ENCODE data around the gene KIAA1671.

Gene KIAA1671

DNA sequence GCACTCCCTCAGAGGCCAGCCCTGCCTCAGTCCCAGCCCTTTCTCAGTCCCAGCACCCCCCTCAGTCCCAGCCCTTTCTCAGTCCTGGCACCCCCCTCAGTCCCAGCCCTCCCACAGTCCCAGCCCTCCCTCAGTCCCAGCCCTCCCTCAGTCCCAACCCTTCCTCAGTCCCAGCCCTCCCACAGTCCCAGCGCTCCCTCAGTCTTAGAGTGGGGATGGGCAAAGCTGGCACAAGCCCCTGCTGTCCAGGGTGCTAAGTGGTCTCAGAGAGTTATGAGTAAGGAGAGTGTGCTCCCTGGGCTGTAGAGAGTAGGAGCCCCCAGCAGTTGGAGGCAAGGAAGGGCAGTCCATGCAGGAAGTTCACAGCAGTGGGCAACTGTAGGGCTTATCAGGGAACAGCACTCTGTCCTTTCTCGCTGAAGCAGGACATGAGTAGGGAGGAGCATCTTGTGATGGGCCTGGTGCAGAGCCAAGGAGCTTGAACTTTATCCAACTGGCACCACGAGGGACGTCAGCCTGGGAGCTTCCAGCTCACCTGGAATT lies 195.7 kb downstream of the KIAA1671 start:
- no peak overlapping the region for H2BK120ac ChIP-seq (ENCODE audit: insufficient read depth, low read length, poor library complexity)
- H3K4me1 ChIP-seq (ENCODE audit: control insufficient read depth in 1 of 2, insufficient read depth in 2 of 2, low read length in 2 of 2), result no peaks in the 10 kb centered on the region
- no peak overlapping the region for H2AK5ac ChIP-seq (ENCODE audit: low read length)
- H3K23ac ChIP-seq (ENCODE audit: low read length), result no peak overlapping the region
- H3K27me3 ChIP-seq (ENCODE audit: insufficient read depth, low read length), result no peaks in the 10 kb centered on the region
- H4K8ac ChIP-seq (ENCODE audit: low read depth, low read length), result no peak overlapping the region
- no peak overlapping the region for H3K4ac ChIP-seq (ENCODE audit: low read depth, low read length)
- H2AFZ ChIP-seq (ENCODE audit: insufficient read depth, low read length, poor library complexity), result no peak overlapping the region
- H3K79me1 ChIP-seq (ENCODE audit: low read length), result no peaks in the 10 kb centered on the region
- H2BK12ac ChIP-seq (ENCODE audit: low read length), result no peak overlapping the region
- WGBS (ENCODE audit: extremely low coverage, insufficient coverage, insufficient read length), result no CpG with 5 or more reads among the region's 4 CpGs
- H3K4me2 ChIP-seq (ENCODE audit: low read length), result no peak overlapping the region
- no peak overlapping the region for H4K12ac ChIP-seq (ENCODE audit: low read depth, low read length)
- H3K27ac ChIP-seq (ENCODE audit: low read depth, low read length), result no peak overlapping the region
- no peak overlapping the region for H2BK5ac ChIP-seq (ENCODE audit: low read depth, low read length, poor library complexity)
- H3K4me3 ChIP-seq (ENCODE audit: low read depth, low read length), result no peak overlapping the region
- H3K9ac ChIP-seq (ENCODE audit: low read length), result no peak overlapping the region
- H3K14ac ChIP-seq (ENCODE audit: low read length), result no peak overlapping the region
- DNase-seq, result no peak
- H3K9me3 ChIP-seq (ENCODE audit: insufficient read depth, low read depth, low read length), result no peaks in the 10 kb centered on the region
- H3K36me3 ChIP-seq (ENCODE audit: control insufficient read depth in 1 of 2, insufficient read depth in 2 of 2, low read length in 2 of 2), result no peaks in the 10 kb centered on the region
- H3K79me2 ChIP-seq (ENCODE audit: control insufficient read depth, insufficient read depth, low read length, poor library complexity), result no peaks in the 10 kb centered on the region
- H4K91ac ChIP-seq (ENCODE audit: low read depth, low read length), result no peak overlapping the region
- H3K18ac ChIP-seq (ENCODE audit: low read length), result no peak overlapping the region

DNA sequence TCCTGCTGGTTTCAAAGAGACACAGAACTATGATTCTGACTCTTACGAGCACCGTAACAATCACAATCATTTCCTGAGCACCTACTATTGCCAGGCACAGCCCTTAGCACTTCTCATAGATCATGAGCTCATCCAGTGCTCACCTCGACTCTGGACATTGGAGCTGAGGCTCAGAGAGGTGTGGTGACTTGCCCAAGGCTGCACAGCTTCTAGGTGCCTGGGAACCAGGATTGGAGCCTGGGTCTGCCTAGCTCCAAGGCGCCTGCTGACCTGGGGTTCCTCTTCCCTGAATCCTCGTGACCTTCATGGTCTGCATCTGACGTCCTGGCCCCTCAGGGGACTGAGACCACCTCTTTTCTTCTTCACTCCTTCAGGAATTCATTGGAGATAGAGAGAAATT lies 196.5 kb downstream of the KIAA1671 start:
- Histone ChIP-seq H3K9me3 (ENCODE audit: insufficient read depth, low read depth, low read length) (no peaks in the 10 kb centered on the region), H3K27me3 (ENCODE audit: insufficient read depth, low read length) (no peaks in the 10 kb centered on the region), H2BK5ac (ENCODE audit: low read depth, low read length, poor library complexity) (no peak overlapping the region), H2BK12ac (ENCODE audit: low read length) (no peak overlapping the region), H3K18ac (ENCODE audit: low read length) (no peak overlapping the region), H3K4ac (ENCODE audit: low read depth, low read length) (no peak overlapping the region), H3K23ac (ENCODE audit: low read length) (no peak overlapping the region), H4K8ac (ENCODE audit: low read depth, low read length) (no peak overlapping the region), H3K79me1 (ENCODE audit: low read length) (peaks cover 4% of the 10 kb centered on the region), H3K4me2 (ENCODE audit: low read length) (no peak overlapping the region), H3K14ac (ENCODE audit: low read length) (no peak overlapping the region), H3K36me3 (ENCODE audit: control insufficient read depth in 1 of 2, insufficient read depth in 2 of 2, low read length in 2 of 2) (no peaks in the 10 kb centered on the region), H2BK120ac (ENCODE audit: insufficient read depth, low read length, poor library complexity) (no peak overlapping the region), H3K9ac (ENCODE audit: low read length) (no peak overlapping the region), H2AK5ac (ENCODE audit: low read length) (no peak overlapping the region), H2AFZ (ENCODE audit: insufficient read depth, low read length, poor library complexity) (no peak overlapping the region), H3K79me2 (ENCODE audit: control insufficient read depth, insufficient read depth, low read length, poor library complexity) (no peaks in the 10 kb centered on the region), H3K4me3 (ENCODE audit: low read depth, low read length) (no peak overlapping the region), H4K91ac (ENCODE audit: low read depth, low read length) (no peak overlapping the region), H3K27ac (ENCODE audit: low read depth, low read length) (no peak overlapping the region), H4K12ac (ENCODE audit: low read depth, low read length) (no peak overlapping the region), H3K4me1 (ENCODE audit: control insufficient read depth in 1 of 2, insufficient read depth in 2 of 2, low read length in 2 of 2) (peaks cover 6% of the 10 kb centered on the region in 2 experiments)
- no CpG with 5 or more reads among the region's 6 CpGs for WGBS (ENCODE audit: extremely low coverage, insufficient coverage, insufficient read length)
- no peak for DNase-seq

DNA sequence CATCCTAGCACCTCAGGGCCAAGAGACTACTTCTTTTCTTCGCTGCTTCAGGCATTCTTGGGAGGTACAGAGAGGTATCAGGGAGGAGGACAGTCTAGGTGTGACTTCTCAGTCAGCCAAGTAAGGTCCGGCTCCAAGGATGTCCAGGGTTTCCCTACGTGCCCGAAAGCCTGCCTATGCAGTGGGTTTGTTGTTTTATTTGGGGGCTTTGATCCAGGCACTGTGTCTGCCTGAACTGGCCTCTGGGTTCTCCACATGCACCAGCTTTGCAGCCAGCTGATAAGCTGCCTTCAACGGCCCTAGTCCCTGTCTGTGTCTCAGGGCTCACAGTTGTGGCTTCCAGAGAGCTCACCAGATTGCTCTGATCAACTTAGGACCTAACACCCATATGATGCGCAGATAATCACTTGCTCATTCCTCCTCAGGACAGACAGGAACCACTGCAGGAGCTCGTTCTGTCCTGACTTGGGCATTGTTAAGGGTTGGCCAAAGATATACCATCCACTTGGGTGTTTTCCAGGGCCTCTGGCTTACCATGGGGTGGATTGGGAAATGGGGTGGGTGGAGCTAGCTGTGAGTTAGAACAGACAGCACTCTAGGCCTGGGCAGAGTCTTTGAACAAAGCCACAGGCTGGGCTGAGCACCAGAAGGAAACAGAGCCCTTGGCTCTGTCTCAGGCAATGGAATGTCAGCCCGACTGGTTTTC lies 201.6 kb downstream of the KIAA1671 start:
- H3K4me2 ChIP-seq (ENCODE audit: low read length), result peak overlapping the region; percentile 44
- no peak overlapping the region for H4K8ac ChIP-seq (ENCODE audit: low read depth, low read length)
- H3K27me3 ChIP-seq (ENCODE audit: insufficient read depth, low read length), result no peaks in the 10 kb centered on the region
- H3K79me1 ChIP-seq (ENCODE audit: low read length), result peaks cover 10% of the 10 kb centered on the region
- no peak overlapping the region for H2BK120ac ChIP-seq (ENCODE audit: insufficient read depth, low read length, poor library complexity)
- no peak overlapping the region for H4K12ac ChIP-seq (ENCODE audit: low read depth, low read length)
- H3K4me1 ChIP-seq (ENCODE audit: control insufficient read depth in 1 of 2, insufficient read depth in 2 of 2, low read length in 2 of 2), result peaks cover 16 to 19% of the 10 kb centered on the region in 2 experiments
- no peak overlapping the region for H2AK5ac ChIP-seq (ENCODE audit: low read length)
- no peak overlapping the region for H3K9ac ChIP-seq (ENCODE audit: low read length)
- H3K4me3 ChIP-seq (ENCODE audit: low read depth, low read length), result no peak overlapping the region
- WGBS (ENCODE audit: extremely low coverage, insufficient coverage, insufficient read length), result no CpG with 5 or more reads among the region's 8 CpGs
- H3K14ac ChIP-seq (ENCODE audit: low read length), result no peak overlapping the region
- H3K9me3 ChIP-seq (ENCODE audit: insufficient read depth, low read depth, low read length), result no peaks in the 10 kb centered on the region
- no peak for DNase-seq
- peak overlapping the region; percentile 16 for H2BK12ac ChIP-seq (ENCODE audit: low read length)
- no peak overlapping the region for H3K23ac ChIP-seq (ENCODE audit: low read length)
- no peak overlapping the region for H3K18ac ChIP-seq (ENCODE audit: low read length)
- H4K91ac ChIP-seq (ENCODE audit: low read depth, low read length), result peak overlapping the region; percentile 17
- H3K36me3 ChIP-seq (ENCODE audit: control insufficient read depth in 1 of 2, insufficient read depth in 2 of 2, low read length in 2 of 2), result no peaks in the 10 kb centered on the region
- no peaks in the 10 kb centered on the region for H3K79me2 ChIP-seq (ENCODE audit: control insufficient read depth, insufficient read depth, low read length, poor library complexity)
- no peak overlapping the region for H3K4ac ChIP-seq (ENCODE audit: low read depth, low read length)
- H2AFZ ChIP-seq (ENCODE audit: insufficient read depth, low read length, poor library complexity), result no peak overlapping the region
- H3K27ac ChIP-seq (ENCODE audit: low read depth, low read length), result peak overlapping the region; percentile 63
- no peak overlapping the region for H2BK5ac ChIP-seq (ENCODE audit: low read depth, low read length, poor library complexity)

DNA sequence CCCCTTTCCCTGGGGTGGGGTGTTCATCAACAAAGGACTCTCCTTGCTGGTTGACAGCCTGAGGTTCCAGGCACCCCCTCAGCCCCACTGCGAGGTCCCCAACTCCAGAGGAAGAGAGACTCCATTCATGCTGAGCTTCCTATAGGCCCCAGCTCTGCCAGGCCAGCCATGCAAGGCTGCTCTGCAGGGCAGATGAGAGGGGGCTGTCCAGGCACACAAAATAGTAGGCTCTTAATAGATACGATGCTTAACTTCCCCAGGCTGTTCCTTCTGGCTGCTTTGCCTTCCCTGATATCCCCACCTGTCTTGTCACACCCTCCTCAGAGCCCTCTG lies 202.1 kb downstream of the KIAA1671 start:
- Histone ChIP-seq H3K4me3 (ENCODE audit: low read depth, low read length) (no peak overlapping the region), H3K79me2 (ENCODE audit: control insufficient read depth, insufficient read depth, low read length, poor library complexity) (no peaks in the 10 kb centered on the region), H3K23ac (ENCODE audit: low read length) (no peak overlapping the region), H3K9me3 (ENCODE audit: insufficient read depth, low read depth, low read length) (no peaks in the 10 kb centered on the region), H3K27ac (ENCODE audit: low read depth, low read length) (peak overlapping the region; percentile 63), H3K36me3 (ENCODE audit: control insufficient read depth in 1 of 2, insufficient read depth in 2 of 2, low read length in 2 of 2) (no peaks in the 10 kb centered on the region), H3K4ac (ENCODE audit: low read depth, low read length) (no peak overlapping the region), H2BK12ac (ENCODE audit: low read length) (peak overlapping the region; percentile 34), H4K12ac (ENCODE audit: low read depth, low read length) (no peak overlapping the region), H3K27me3 (ENCODE audit: insufficient read depth, low read length) (no peaks in the 10 kb centered on the region), H3K79me1 (ENCODE audit: low read length) (peaks cover 10% of the 10 kb centered on the region), H2BK120ac (ENCODE audit: insufficient read depth, low read length, poor library complexity) (no peak overlapping the region), H2BK5ac (ENCODE audit: low read depth, low read length, poor library complexity) (peak overlapping the region; percentile 38), H3K4me2 (ENCODE audit: low read length) (peak overlapping the region; percentile 44), H3K14ac (ENCODE audit: low read length) (peak overlapping the region; percentile 36), H4K8ac (ENCODE audit: low read depth, low read length) (no peak overlapping the region), H3K9ac (ENCODE audit: low read length) (no peak overlapping the region), H3K4me1 (ENCODE audit: control insufficient read depth in 1 of 2, insufficient read depth in 2 of 2, low read length in 2 of 2) (peaks cover 16 to 20% of the 10 kb centered on the region in 2 experiments), H2AFZ (ENCODE audit: insufficient read depth, low read length, poor library complexity) (peak overlapping the region; percentile 33), H4K91ac (ENCODE audit: low read depth, low read length) (peak overlapping the region; percentile 6), H2AK5ac (ENCODE audit: low read length) (peak overlapping the region; percentile 55), H3K18ac (ENCODE audit: low read length) (peak overlapping the region; percentile 30)
- no peak for DNase-seq
- WGBS (ENCODE audit: extremely low coverage, insufficient coverage, insufficient read length), result no CpG with 5 or more reads among the region's 2 CpGs
